SK-N-SH (cell line): Measurements from ENCODE around the gene CPXM1. TPM values are rescaled to one million over a fixed set of nuclear protein-coding genes. Genes with fewer than 3 reads are reported as not detected.

ENCODE experiments used
- CTCF ChIA-PET: fragments of 300-600, 350-600 bp; formaldehyde crosslinking; extraction: SDS; loops from one replicate; lab custom pipeline; 2021; lab: Yijun Ruan, JAX
- POLR2A ChIA-PET: fragments of 350-600 bp; sonication (Branson Sonifier 250); formaldehyde crosslinking; extraction: SDS; loops from one replicate; lab custom pipeline; 2020; ENCODE audit warnings: antibody characterized with exemption, inconsistent platforms; lab: Yijun Ruan, JAX
- DNase-seq: peaks from one replicate; pipeline ENCODE4 v3.0.0; 2012
- H2AFZ ChIP-seq: fragments of 200-600 bp; sonication (generic); 2 replicates; pipeline ENCODE4 v1.8.1; 2016; ENCODE audit warnings: antibody characterized with exemption, mild to moderate bottlenecking, low read depth
- H3F3A ChIP-seq: fragments of 200-600 bp; sonication (generic); replicated peaks from 2 replicates; pipeline ENCODE3; 2016; ENCODE audit warnings: antibody characterized with exemption, mild to moderate bottlenecking; ENCODE audit not compliant: insufficient read depth
- H3K27ac ChIP-seq, 2 experiments: fragments of 200-500 bp in 1 of 2; fragments of 200-600 bp in 1 of 2; sonication (Bioruptor generic) in 1 of 2; sonication (generic), shearing (Covaris generic) in 1 of 2; 2 replicates each; pipeline versions ENCODE4 v1.5.1 to v1.6.1; 2014 to 2016; ENCODE audit warnings: low read depth in 2 of 2, inconsistent platforms in 1 of 2, low read length in 1 of 2, mild to moderate bottlenecking in 1 of 2, mixed read lengths in 1 of 2
- H3K27me3 ChIP-seq: fragments of 200-600 bp; sonication (generic), shearing (Covaris generic); 2 replicates; pipeline ENCODE4 v1.6.1; 2016; ENCODE audit warnings: mixed run types; ENCODE audit not compliant: insufficient read depth
- H3K36me3 ChIP-seq, 2 experiments: fragments of 200-500 bp in 1 of 2; fragments of 200-600 bp in 1 of 2; sonication (Bioruptor generic) in 1 of 2; sonication (generic) in 1 of 2; replicated peaks in 1 of 2; 2 replicates each; pipeline versions ENCODE3 to v1.5.1; 2014 to 2016; ENCODE audit warnings: low read length in 1 of 2, mild to moderate bottlenecking in 1 of 2; ENCODE audit not compliant: insufficient read depth in 2 of 2, control insufficient read depth in 1 of 2
- H3K4me1 ChIP-seq, 2 experiments: fragments of 200-500 bp in 1 of 2; fragments of 200-600 bp in 1 of 2; sonication (Bioruptor generic) in 1 of 2; sonication (generic), shearing (Covaris generic) in 1 of 2; 2 replicates each; pipeline versions ENCODE4 v1.5.1 to v1.6.1; 2014 to 2016; ENCODE audit warnings: low read depth in 1 of 2, low read length in 1 of 2, mixed run types in 1 of 2; ENCODE audit not compliant: insufficient read depth in 2 of 2, control insufficient read depth in 1 of 2
- H3K4me2 ChIP-seq: fragments of 200-600 bp; sonication (generic), shearing (Covaris generic); 2 replicates; pipeline ENCODE4 v1.6.1; 2017; ENCODE audit warnings: mixed run types
- H3K4me3 ChIP-seq, 2 experiments: fragments of 200-500 bp in 1 of 2; fragments of 200-600 bp in 1 of 2; sonication (Bioruptor generic) in 1 of 2; sonication (generic), shearing (Covaris generic) in 1 of 2; 2 replicates each; pipeline versions ENCODE4 v1.5.1 to v1.8.1; 2014 to 2016; ENCODE audit warnings: low read depth in 2 of 2, inconsistent platforms in 1 of 2, low read length in 1 of 2, mild to moderate bottlenecking in 1 of 2, mixed read lengths in 1 of 2, moderate library complexity in 1 of 2
- H3K79me2 ChIP-seq: fragments of 200-600 bp; sonication (generic); 2 replicates; pipeline ENCODE4 v1.8.1; 2017; ENCODE audit warnings: mild to moderate bottlenecking; ENCODE audit not compliant: insufficient read depth
- H3K9ac ChIP-seq: fragments of 200-600 bp; sonication (generic); 2 replicates; pipeline ENCODE4 v1.6.1; 2017; ENCODE audit warnings: mixed run types
- H3K9me2 ChIP-seq: fragments of 200-600 bp; sonication (generic); 2 replicates; pipeline ENCODE4 v1.6.1; 2017; ENCODE audit warnings: mixed run types
- H3K9me3 ChIP-seq: fragments of 200-600 bp; sonication (generic); 2 replicates; pipeline ENCODE4 v1.6.1; 2017; ENCODE audit warnings: mixed run types, mild to moderate bottlenecking, moderate library complexity
- H4K20me1 ChIP-seq: fragments of 200-600 bp; sonication (generic); 2 replicates; pipeline ENCODE4 v1.6.1; 2017; ENCODE audit warnings: mild to moderate bottlenecking, mixed run types; ENCODE audit not compliant: insufficient read depth
- ELF1 ChIP-seq: IDR thresholded peaks from 2 replicates; pipeline ENCODE4 v1.4.0; 2012
- EZH2phosphoT487 ChIP-seq: fragments of 200-600 bp; sonication (generic); IDR thresholded peaks from 2 replicates; pipeline ENCODE4 v1.6.1; 2017; ENCODE audit warnings: low read depth, mixed run types, mild to moderate bottlenecking, antibody characterized with exemption, moderate library complexity, borderline replicate concordance
- FOXJ3 ChIP-seq: sonication (generic); formaldehyde crosslinking; IDR thresholded peaks from 2 replicates; pipeline ENCODE4 v1.5.1; 2020; ENCODE audit warnings: mild to moderate bottlenecking, missing genetic modification reagents
- FOXM1 ChIP-seq: IDR thresholded peaks from 2 replicates; pipeline ENCODE4 v1.4.0; 2012; ENCODE audit warnings: low read depth, mild to moderate bottlenecking
- GATA2 ChIP-seq: sonication (generic); formaldehyde crosslinking; IDR thresholded peaks from 2 replicates; pipeline ENCODE4 v1.5.0; 2020; ENCODE audit warnings: mild to moderate bottlenecking, missing genetic modification reagents
- IRF3 ChIP-seq: fragments of 150-350 bp; IDR thresholded peaks from 2 replicates; pipeline ENCODE4 v1.6.1; 2016; ENCODE audit warnings: mild to moderate bottlenecking, low read depth, low read length
- JUND ChIP-seq: IDR thresholded peaks from 2 replicates; pipeline ENCODE4 v1.4.0; 2012
- MXI1 ChIP-seq: IDR thresholded peaks from 2 replicates; pipeline ENCODE4 v1.6.1; 2012; ENCODE audit warnings: mild to moderate bottlenecking, low read depth, low read length, improper control_type of control experiment
- NFIC ChIP-seq: IDR thresholded peaks from 2 replicates; pipeline ENCODE4 v1.4.0; 2012; ENCODE audit warnings: borderline replicate concordance
- NRF1 ChIP-seq: IDR thresholded peaks from 2 replicates; pipeline ENCODE4 v1.6.1; 2012; ENCODE audit warnings: low read depth, mild to moderate bottlenecking, low read length
- POLR2AphosphoS5 ChIP-seq: IDR thresholded peaks from 2 replicates; pipeline ENCODE4 v1.6.1; 2012; ENCODE audit warnings: low read depth, low read length
- RCOR1 ChIP-seq: fragments of 150-350 bp; IDR thresholded peaks from 2 replicates; pipeline ENCODE4 v1.6.1; 2017; ENCODE audit warnings: antibody characterized with exemption, low read length
- RFX5 ChIP-seq: IDR thresholded peaks from 2 replicates; pipeline ENCODE4 v1.6.1; 2012; ENCODE audit warnings: mild to moderate bottlenecking, improper control_type of control experiment, low read length
- SIN3A ChIP-seq: IDR thresholded peaks from 2 replicates; pipeline ENCODE4 v1.6.1; 2012; ENCODE audit warnings: low read depth, mild to moderate bottlenecking, low read length, moderate library complexity, borderline replicate concordance
- YY1 ChIP-seq: IDR thresholded peaks from 2 replicates; pipeline ENCODE4 v1.4.0; 2012; ENCODE audit warnings: low read depth, mild to moderate bottlenecking
- WGBS: methylation state at CpG from one replicate; pipeline ENCODE4 v1.1.6; 2017; ENCODE audit warnings: low lambda C conversion rate; 5-methylcytosine and 5-hydroxymethylcytosine counted together
- polyA plus RNA-seq, 3 experiments: library from polyadenylated mRNA; depleted of rRNA; stranded (reverse); fragments of >200 nt; gene quantifications; 2 replicates each; pipeline ENCODE4 v1.2.3, GENCODE V29; 2012
- TF ChIP-seq, protein P1 (sequence below): IDR thresholded peaks from 2 replicates; pipeline ENCODE4 v1.4.0; 2012; ENCODE audit warnings: low read depth, borderline replicate concordance
- TF ChIP-seq, protein P2 (sequence below): fragments of 200-600 bp; sonication (generic); IDR thresholded peaks from 2 replicates; pipeline ENCODE4 v1.6.1; 2017; ENCODE audit warnings: antibody characterized with exemption, mild to moderate bottlenecking, moderate library complexity
- TF ChIP-seq, protein P3 (sequence below): fragments of 150-350 bp; IDR thresholded peaks from 2 replicates; pipeline ENCODE4 v1.6.1; 2017; ENCODE audit warnings: antibody characterized with exemption, low read length, low read depth, borderline replicate concordance

The CPXM1 gene
- polyA plus RNA-seq, 1 of the 3 experiments (the other 2 are of a cell fraction): 99.9 TPM

GRCh38 chr20:2839732-2840137, 39.3 kb upstream of the CPXM1 start:
- DNase-seq: no peak
- Histone ChIP-seq H3K79me2 (peaks cover 39% of the 10 kb centered on the region; the same call in 1 of the 2 replicates), H3K4me2 (peak overlapping the region; percentile 94), H3K9ac (peak overlapping the region; percentile 88; the same call in 1 of the 2 replicates), H4K20me1 (no peaks in the 10 kb centered on the region), H3K9me2 (no peaks in the 10 kb centered on the region), H3K27ac (peak overlapping the region; percentile 68 to 80; a peak in 2 of 4 replicates), H2AFZ (peak overlapping the region; percentile 100), H3K9me3 (no peaks in the 10 kb centered on the region), H3K27me3 (no peaks in the 10 kb centered on the region), H3K4me1 (peaks cover 9 to 18% of the 10 kb centered on the region in 2 experiments; a peak in 3 of 4 replicates), H3K4me3 (peak overlapping the region; percentile 89 to 93), H3F3A (peaks cover 3% of the 10 kb centered on the region), H3K36me3 (peaks cover 7 to 23% of the 10 kb centered on the region in 2 experiments)
- ChIA-PET CTCF (interaction anchor here (0.9 to 3.8 kb wide), 3 partner anchors 12 to 33 kb away, joined by 3 to 12 read pairs (median 3); no protein-coding TSS in a partner anchor), POLR2A (interaction anchor here (1.5 kb wide), 1 partner anchor 40 kb away, joined by 4 read pairs; the partner anchor contains the start of gene CPXM1)
- 88% methylated on average over 14 of the region's 21 CpGs for WGBS
- TF ChIP-seq, protein P1, sequence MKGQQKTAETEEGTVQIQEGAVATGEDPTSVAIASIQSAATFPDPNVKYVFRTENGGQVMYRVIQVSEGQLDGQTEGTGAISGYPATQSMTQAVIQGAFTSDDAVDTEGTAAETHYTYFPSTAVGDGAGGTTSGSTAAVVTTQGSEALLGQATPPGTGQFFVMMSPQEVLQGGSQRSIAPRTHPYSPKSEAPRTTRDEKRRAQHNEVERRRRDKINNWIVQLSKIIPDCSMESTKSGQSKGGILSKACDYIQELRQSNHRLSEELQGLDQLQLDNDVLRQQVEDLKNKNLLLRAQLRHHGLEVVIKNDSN: no peak
- TF ChIP-seq SIN3A: no peak
- TF ChIP-seq RCOR1: no peak
- TF ChIP-seq, protein P2, sequence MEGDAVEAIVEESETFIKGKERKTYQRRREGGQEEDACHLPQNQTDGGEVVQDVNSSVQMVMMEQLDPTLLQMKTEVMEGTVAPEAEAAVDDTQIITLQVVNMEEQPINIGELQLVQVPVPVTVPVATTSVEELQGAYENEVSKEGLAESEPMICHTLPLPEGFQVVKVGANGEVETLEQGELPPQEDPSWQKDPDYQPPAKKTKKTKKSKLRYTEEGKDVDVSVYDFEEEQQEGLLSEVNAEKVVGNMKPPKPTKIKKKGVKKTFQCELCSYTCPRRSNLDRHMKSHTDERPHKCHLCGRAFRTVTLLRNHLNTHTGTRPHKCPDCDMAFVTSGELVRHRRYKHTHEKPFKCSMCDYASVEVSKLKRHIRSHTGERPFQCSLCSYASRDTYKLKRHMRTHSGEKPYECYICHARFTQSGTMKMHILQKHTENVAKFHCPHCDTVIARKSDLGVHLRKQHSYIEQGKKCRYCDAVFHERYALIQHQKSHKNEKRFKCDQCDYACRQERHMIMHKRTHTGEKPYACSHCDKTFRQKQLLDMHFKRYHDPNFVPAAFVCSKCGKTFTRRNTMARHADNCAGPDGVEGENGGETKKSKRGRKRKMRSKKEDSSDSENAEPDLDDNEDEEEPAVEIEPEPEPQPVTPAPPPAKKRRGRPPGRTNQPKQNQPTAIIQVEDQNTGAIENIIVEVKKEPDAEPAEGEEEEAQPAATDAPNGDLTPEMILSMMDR: no peak
- TF ChIP-seq FOXJ3 (CRISPR knock-in tag): no peak
- no peak for TF ChIP-seq NFIC
- no peak for TF ChIP-seq ELF1
- no peak for TF ChIP-seq FOXM1
- no peak for TF ChIP-seq GATA2 (CRISPR knock-in tag)
- no peak for TF ChIP-seq EZH2phosphoT487
- no peak for TF ChIP-seq MXI1

GRCh38 chr20:2838847-2839671, 38.6 kb upstream of the CPXM1 start:
- peaks cover 34% of the 10 kb centered on the region; the same call in 1 of the 2 replicates for H3K79me2 ChIP-seq
- POLR2A ChIA-PET: interaction anchor here (1.5 kb wide), 1 partner anchor 39 kb away, joined by 4 read pairs; the partner anchor contains the start of gene CPXM1
- H3K4me1 ChIP-seq: peaks cover 9 to 18% of the 10 kb centered on the region in 2 experiments; a peak in 3 of 4 replicates
- 100% methylated on average over 14 of the region's 15 CpGs for WGBS
- H3K27ac ChIP-seq: no peak overlapping the region
- H3K9me2 ChIP-seq: no peaks in the 10 kb centered on the region
- H3K9me3 ChIP-seq: no peaks in the 10 kb centered on the region
- no peak for TF ChIP-seq SIN3A
- no peak for TF ChIP-seq JUND
- TF ChIP-seq POLR2AphosphoS5: no peak
- no peak for TF ChIP-seq RCOR1
- TF ChIP-seq, protein P3, sequence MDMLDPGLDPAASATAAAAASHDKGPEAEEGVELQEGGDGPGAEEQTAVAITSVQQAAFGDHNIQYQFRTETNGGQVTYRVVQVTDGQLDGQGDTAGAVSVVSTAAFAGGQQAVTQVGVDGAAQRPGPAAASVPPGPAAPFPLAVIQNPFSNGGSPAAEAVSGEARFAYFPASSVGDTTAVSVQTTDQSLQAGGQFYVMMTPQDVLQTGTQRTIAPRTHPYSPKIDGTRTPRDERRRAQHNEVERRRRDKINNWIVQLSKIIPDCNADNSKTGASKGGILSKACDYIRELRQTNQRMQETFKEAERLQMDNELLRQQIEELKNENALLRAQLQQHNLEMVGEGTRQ: no peak
- no peak for TF ChIP-seq GATA2 (CRISPR knock-in tag)
- TF ChIP-seq ELF1: no peak
- no peak for TF ChIP-seq FOXJ3 (CRISPR knock-in tag)
- no peak for TF ChIP-seq NRF1
- no peak for TF ChIP-seq IRF3
- no peak for TF ChIP-seq RFX5
- no peak for TF ChIP-seq YY1
- TF ChIP-seq, all 33 proteins: peak for 0
- H3K36me3 ChIP-seq: peaks cover 3 to 23% of the 10 kb centered on the region in 2 experiments
- DNase-seq: no peak
- peaks cover 3% of the 10 kb centered on the region for H3F3A ChIP-seq
- H2AFZ ChIP-seq: no peak overlapping the region
- CTCF ChIA-PET: interaction anchor here (0.9 to 3.8 kb wide), 3 partner anchors 13 to 34 kb away, joined by 3 to 12 read pairs (median 3); no protein-coding TSS in a partner anchor
- H3K9ac ChIP-seq: no peak overlapping the region
- H3K4me2 ChIP-seq: peak overlapping the region; percentile 94
- H4K20me1 ChIP-seq: no peaks in the 10 kb centered on the region
- H3K27me3 ChIP-seq: no peaks in the 10 kb centered on the region
- H3K4me3 ChIP-seq: peak overlapping the region in 1 of 2 experiments; percentile 93; a peak in 2 of 4 replicates
